Fibroblast of skin of right biceps (primary cell): Measurements from ENCODE around the gene SLC12A6.
A peak's percentile ranks its signal among the peaks of the same experiment; 100 is the strongest.
"Not testable (repeated sequence)": the region's sequence is repeated elsewhere in the genome, so short reads cannot be mapped to it uniquely, and the experiment has no call there.

Experiments used
- DNase-seq: peaks from one replicate; pipeline ENCODE4 v3.0.0-alpha.2; 2013

SLC12A6 gene

GRCh38 chr15:34337557-34338306, at the start of gene SLC12A6:
SLC12A6 (minus strand) TSS chr15:34337781; CDS start chr15:34336680, 1,101 bp downstream.
- DNase-seq = peak; percentile 94

- not testable (repeated sequence) for DNase-seq
Measured at GRCh38 chr15:34381829-34382521, 44.4 kb upstream of the SLC12A6 start.

- DNase-seq = not testable (repeated sequence)
Measured at GRCh38 chr15:34380491-34380890, 42.9 kb upstream of the SLC12A6 start.

- no peak for DNase-seq
Measured at GRCh38 chr15:34376856-34377255, 39.3 kb upstream of the SLC12A6 start.

- not testable (repeated sequence) for DNase-seq
Measured at GRCh38 chr15:34375541-34375940, 38.0 kb upstream of the SLC12A6 start.

GRCh38 chr15:34374816-34375215, 37.2 kb upstream of the SLC12A6 start:
- DNase-seq = no peak

- DNase-seq = no peak
Measured at GRCh38 chr15:34373951-34374350, 36.4 kb upstream of the SLC12A6 start.

- no peak for DNase-seq
Measured at GRCh38 chr15:34370643-34371042, 33.1 kb upstream of the SLC12A6 start.

- DNase-seq = no peak
Measured at GRCh38 chr15:34370129-34370528, 32.5 kb upstream of the SLC12A6 start.

GRCh38 chr15:34367101-34368081, 29.8 kb upstream of the SLC12A6 start, which contains the start of gene LPCAT4:
LPCAT4 (minus strand) TSS chr15:34367196; CDS start chr15:34367100, 96 bp downstream.
- DNase-seq = peak; percentile 84

- peak; percentile 71 for DNase-seq
Measured at GRCh38 chr15:34366271-34367065, 28.9 kb upstream of the SLC12A6 start.

GRCh38 chr15:34365836-34366235, 28.3 kb upstream of the SLC12A6 start:
- DNase-seq = no peak

GRCh38 chr15:34365091-34365825, 27.7 kb upstream of the SLC12A6 start:
- no peak for DNase-seq

GRCh38 chr15:34364041-34364440, 26.5 kb upstream of the SLC12A6 start:
- DNase-seq = no peak

- no peak for DNase-seq
Measured at GRCh38 chr15:34362047-34362773, 24.6 kb upstream of the SLC12A6 start.

- no peak for DNase-seq
Measured at GRCh38 chr15:34361278-34361677, 23.7 kb upstream of the SLC12A6 start.

- no peak for DNase-seq
Measured at GRCh38 chr15:34360298-34360697, 22.7 kb upstream of the SLC12A6 start.

- no peak for DNase-seq
Measured at GRCh38 chr15:34359416-34359815, 21.8 kb upstream of the SLC12A6 start.

- DNase-seq = no peak
Measured at GRCh38 chr15:34358948-34359347, 21.4 kb upstream of the SLC12A6 start.

GRCh38 chr15:34358367-34358766, 20.8 kb upstream of the SLC12A6 start:
- no peak for DNase-seq

GRCh38 chr15:34357653-34358052, 20.1 kb upstream of the SLC12A6 start:
- no peak for DNase-seq
